Upper lobe of left lung (tissue), 6 donors: ENCODE data around the gene APOA1. TPM values are rescaled to one million over a fixed set of nuclear protein-coding genes. Genes with fewer than 3 reads are reported as not detected.

Experiments used
- ATAC-seq, 2 donors: fragments of 200-7000 bp; cut with Tn5 transposase; one replicate each; pipeline ENCODE4 v1.9.1; 2022; ENCODE audit warnings: mild to moderate bottlenecking in 2 of 2, moderate library complexity in 2 of 2; ENCODE audit not compliant: low FRiP score in 2 of 2
- DNase-seq, 2 donors: peaks; one replicate each; pipeline ENCODE4 v3.0.0-alpha.2; 2019 to 2020
- H3K27ac ChIP-seq, 4 donors: fragments of 200-600 bp; sonication (generic); one replicate each; pipeline ENCODE4 v1.5.1; 2016 to 2019
- H3K27me3 ChIP-seq, 4 donors: fragments of 200-600 bp; sonication (generic); one replicate each; pipeline ENCODE4 v1.5.1; 2017 to 2019
- H3K36me3 ChIP-seq, 4 donors: fragments of 200-600 bp; sonication (generic); one replicate each; pipeline ENCODE4 v1.5.1; 2016 to 2019
- H3K4me1 ChIP-seq, 4 donors: fragments of 200-600 bp; sonication (generic); one replicate each; pipeline ENCODE4 v1.5.1; 2018 to 2019
- H3K4me3 ChIP-seq, 4 donors: fragments of 200-600 bp; sonication (generic); one replicate each; pipeline ENCODE4 v1.5.1; 2017 to 2019; ENCODE audit warnings: mild to moderate bottlenecking in 2 of 4, moderate library complexity in 1 of 4
- H3K9me3 ChIP-seq, 4 donors: fragments of 200-600 bp; sonication (generic); one replicate each; pipeline ENCODE4 v1.5.1; 2018 to 2019
- CTCF ChIP-seq, 6 experiments: fragments of 450-650 bp in 4 of 6; fragments of 200-600 bp in 2 of 6; sonication (generic) in 2 of 6; IDR thresholded peaks; one replicate each; pipeline ENCODE4 v1.5.1; 2016 to 2019; ENCODE audit warnings: antibody characterized with exemption in 6 of 6
- EP300 ChIP-seq, 4 donors: sonication (generic); formaldehyde crosslinking; IDR thresholded peaks; one replicate each; pipeline ENCODE4 v1.5.1; 2017; ENCODE audit warnings: antibody characterized with exemption in 4 of 4, control low read depth in 2 of 4
- POLR2A ChIP-seq, 4 donors: fragments of 450-650 bp; IDR thresholded peaks; one replicate each; pipeline ENCODE4 v1.5.1; 2016 to 2017; ENCODE audit warnings: antibody characterized with exemption in 4 of 4, mild to moderate bottlenecking in 2 of 4
- POLR2AphosphoS5 ChIP-seq, 2 donors: sonication (generic); formaldehyde crosslinking; IDR thresholded peaks; one replicate each; pipeline ENCODE4 v1.5.1; 2017; ENCODE audit warnings: antibody characterized with exemption in 2 of 2
- WGBS, 2 donors: methylation state at CpG; one replicate each; pipeline ENCODE4 v1.1.5; 2017 to 2018; 5-methylcytosine and 5-hydroxymethylcytosine counted together
- total RNA-seq, 6 donors: library from RNA; depleted of rRNA in 4 of 6; stranded (reverse); fragments of >200 nt in 4 of 6; gene quantifications; one replicate each; pipeline versions ENCODE4 v1.1.0 to v1.2.1, GENCODE V29; 2016 to 2021
- donor health status: DM: no; HTN: no; CAD: no; lungs with moderate emphysema.
- donor health status: DM: no; HTN: yes; CAD: no; lungs with severe emphysema.

Gene APOA1
- total RNA-seq, 6 donors from 2014 or later = 3.1 to 36.0 (median 5.9) TPM

GRCh38 chr11:116796548-116796947 is 40.9 kb downstream of the APOA1 start:
- TF ChIP-seq CTCF (IDR thresholded peaks at IDR 0.05) (no peak), POLR2AphosphoS5 (IDR thresholded peaks at IDR 0.05) (no peak), EP300 (IDR thresholded peaks at IDR 0.05) (no peak), POLR2A (IDR thresholded peaks at IDR 0.05) (no peak)
- no peaks in the 10 kb centered on the region for H3K9me3 ChIP-seq
- DNase-seq (no peak), ATAC-seq (no peak)
- H3K4me3 ChIP-seq = no peak overlapping the region
- no peaks in the 10 kb centered on the region for H3K27me3 ChIP-seq
- H3K4me1 ChIP-seq = peaks cover 0 to 7% (median 3%) of the 10 kb centered on the region in 4 donors
- H3K36me3 ChIP-seq = no peaks in the 10 kb centered on the region
- WGBS, 2 donors = 65 to 90% methylated on average over 1 of the region's 1 CpG
- H3K27ac ChIP-seq = no peak overlapping the region

GRCh38 chr11:116794851-116795250 is 42.6 kb downstream of the APOA1 start:
- DNase-seq (no peak), ATAC-seq (no peak)
- H3K4me3 ChIP-seq = no peak overlapping the region
- no peaks in the 10 kb centered on the region for H3K36me3 ChIP-seq
- H3K9me3 ChIP-seq = no peaks in the 10 kb centered on the region
- H3K27me3 ChIP-seq = no peaks in the 10 kb centered on the region
- H3K27ac ChIP-seq = no peak overlapping the region
- TF ChIP-seq EP300 (IDR thresholded peaks at IDR 0.05) (no peak), POLR2A (IDR thresholded peaks at IDR 0.05) (no peak), CTCF (IDR thresholded peaks at IDR 0.05) (no peak), POLR2AphosphoS5 (IDR thresholded peaks at IDR 0.05) (no peak)
- WGBS, 2 donors = 87 to 92% methylated on average over 2 of the region's 2 CpGs
- peaks cover 6 to 15% (median 11%) of the 10 kb centered on the region in 4 donors for H3K4me1 ChIP-seq

- peaks cover 6 to 16% (median 11%) of the 10 kb centered on the region in 4 donors for H3K4me1 ChIP-seq
- H3K36me3 ChIP-seq = no peaks in the 10 kb centered on the region
- no peak overlapping the region for H3K4me3 ChIP-seq
- TF ChIP-seq POLR2AphosphoS5 (IDR thresholded peaks at IDR 0.05) (no peak), EP300 (IDR thresholded peaks at IDR 0.05) (no peak), CTCF (IDR thresholded peaks at IDR 0.05) (no peak), POLR2A (IDR thresholded peaks at IDR 0.05) (no peak)
- ATAC-seq (no peak), DNase-seq (no peak)
- H3K27ac ChIP-seq = no peak overlapping the region
- 96 to 100% methylated on average over 1 of the region's 1 CpG for WGBS, 2 donors
- no peaks in the 10 kb centered on the region for H3K27me3 ChIP-seq
- no peaks in the 10 kb centered on the region for H3K9me3 ChIP-seq
These were observed 43.7 kb downstream of the APOA1 start for GRCh38 chr11:116793772-116794097.

GRCh38 chr11:116792869-116793771 is 44.3 kb downstream of the APOA1 start:
- ATAC-seq = no peak
- Histone ChIP-seq H3K36me3 (no peaks in the 10 kb centered on the region), H3K4me3 (no peak overlapping the region), H3K9me3 (no peaks in the 10 kb centered on the region), H3K27ac (no peak overlapping the region), H3K4me1 (peaks cover 8 to 22% (median 15%) of the 10 kb centered on the region in 4 donors), H3K27me3 (no peaks in the 10 kb centered on the region)
- DNase-seq = no peak
- WGBS, 2 donors = 89% methylated on average over 8 of the region's 8 CpGs
- TF ChIP-seq POLR2A (IDR thresholded peaks at IDR 0.05) (no peak), EP300 (IDR thresholded peaks at IDR 0.05) (no peak), POLR2AphosphoS5 (IDR thresholded peaks at IDR 0.05) (no peak), CTCF (IDR thresholded peaks at IDR 0.05) (no peak)
